Measurements from ENCODE around the gene CACNA1D.

GRCh38 chr3:53618936-53619335 lies 124.5 kb downstream of the CACNA1D start:
- TF ChIP-seq POLR2A (IDR thresholded peaks at IDR 0.05) (no peak), CTCF (IDR thresholded peaks at IDR 0.05) (no peak), EP300 (IDR thresholded peaks at IDR 0.05) (no peak)
